Mesothelial cell of epicardium (in vitro differentiated cells): Measurements from ENCODE around the gene CFAP161. TPM values are rescaled to one million over a fixed set of nuclear protein-coding genes. Genes with fewer than 3 reads are reported as not detected.

ENCODE experiments used
- DNase-seq, 2 experiments: peaks; one replicate each; pipeline ENCODE4 v3.0.0; 2021; ENCODE audit warnings: low spot score in 2 of 2; ENCODE audit not compliant: unreplicated experiment in 2 of 2
- H3K27ac Mint-ChIP-seq: 2 replicates; pipeline ENCODE4 v1.8.0; 2021; ENCODE audit warnings: mixed read lengths
- H3K27me3 Mint-ChIP-seq: 2 replicates; pipeline ENCODE4 v1.8.0; 2021; ENCODE audit warnings: low read depth, mixed read lengths
- H3K36me3 Mint-ChIP-seq: 2 replicates; pipeline ENCODE4 v1.8.0; 2021; ENCODE audit warnings: mixed read lengths
- H3K4me1 Mint-ChIP-seq: 2 replicates; pipeline ENCODE4 v1.8.0; 2021; ENCODE audit warnings: mixed read lengths
- H3K4me3 Mint-ChIP-seq: 2 replicates; pipeline ENCODE4 v1.8.0; 2021; ENCODE audit warnings: mild to moderate bottlenecking, moderate library complexity, mixed read lengths
- H3K9me3 Mint-ChIP-seq: 2 replicates; pipeline ENCODE4 v1.8.0; 2021; ENCODE audit warnings: mixed read lengths
- total RNA-seq: library from RNA; stranded (reverse); gene quantifications from 3 replicates; pipeline ENCODE4 v1.2.1, GENCODE V29; 2021
- TF ChIP-seq, protein P1 (sequence below): fragments of 200-600 bp; sonication (generic); IDR thresholded peaks from one replicate; pipeline ENCODE4 v1.5.0; 2021; ENCODE audit warnings: antibody characterized with exemption; ENCODE audit not compliant: unreplicated experiment

CFAP161 gene
- total RNA-seq, 1 donor from 2014 or later, result not detected

DNA sequence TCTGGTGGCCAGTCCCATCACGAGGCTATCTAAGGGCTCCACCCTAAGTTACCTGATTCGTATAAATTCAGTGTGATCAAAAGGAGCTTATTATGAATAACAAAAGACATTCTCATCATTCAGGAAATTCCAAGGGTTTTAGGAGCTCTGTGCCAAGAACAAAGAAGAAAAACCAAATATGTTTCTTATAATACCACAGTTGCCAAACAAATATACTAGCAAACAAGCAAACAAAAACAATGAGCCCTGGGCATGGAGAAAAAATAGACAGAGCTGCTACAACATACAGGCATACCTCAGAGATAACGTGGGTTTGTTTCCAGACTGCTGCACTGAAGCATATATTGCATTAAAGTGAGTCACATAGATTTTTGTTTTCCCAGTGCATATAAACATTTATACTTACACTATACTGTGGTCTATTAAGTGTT, 20.2 kb upstream of the CFAP161 start:
- Mint-ChIP-seq H3K4me1 (no peaks in the 10 kb centered on the region), H3K9me3 (no peaks in the 10 kb centered on the region), H3K27me3 (peaks cover 49% of the 10 kb centered on the region), H3K36me3 (no peaks in the 10 kb centered on the region), H3K4me3 (no peak overlapping the region), H3K27ac (no peak overlapping the region)
- no peak for DNase-seq
- TF ChIP-seq, protein P1, sequence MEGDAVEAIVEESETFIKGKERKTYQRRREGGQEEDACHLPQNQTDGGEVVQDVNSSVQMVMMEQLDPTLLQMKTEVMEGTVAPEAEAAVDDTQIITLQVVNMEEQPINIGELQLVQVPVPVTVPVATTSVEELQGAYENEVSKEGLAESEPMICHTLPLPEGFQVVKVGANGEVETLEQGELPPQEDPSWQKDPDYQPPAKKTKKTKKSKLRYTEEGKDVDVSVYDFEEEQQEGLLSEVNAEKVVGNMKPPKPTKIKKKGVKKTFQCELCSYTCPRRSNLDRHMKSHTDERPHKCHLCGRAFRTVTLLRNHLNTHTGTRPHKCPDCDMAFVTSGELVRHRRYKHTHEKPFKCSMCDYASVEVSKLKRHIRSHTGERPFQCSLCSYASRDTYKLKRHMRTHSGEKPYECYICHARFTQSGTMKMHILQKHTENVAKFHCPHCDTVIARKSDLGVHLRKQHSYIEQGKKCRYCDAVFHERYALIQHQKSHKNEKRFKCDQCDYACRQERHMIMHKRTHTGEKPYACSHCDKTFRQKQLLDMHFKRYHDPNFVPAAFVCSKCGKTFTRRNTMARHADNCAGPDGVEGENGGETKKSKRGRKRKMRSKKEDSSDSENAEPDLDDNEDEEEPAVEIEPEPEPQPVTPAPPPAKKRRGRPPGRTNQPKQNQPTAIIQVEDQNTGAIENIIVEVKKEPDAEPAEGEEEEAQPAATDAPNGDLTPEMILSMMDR, result no peak

DNA sequence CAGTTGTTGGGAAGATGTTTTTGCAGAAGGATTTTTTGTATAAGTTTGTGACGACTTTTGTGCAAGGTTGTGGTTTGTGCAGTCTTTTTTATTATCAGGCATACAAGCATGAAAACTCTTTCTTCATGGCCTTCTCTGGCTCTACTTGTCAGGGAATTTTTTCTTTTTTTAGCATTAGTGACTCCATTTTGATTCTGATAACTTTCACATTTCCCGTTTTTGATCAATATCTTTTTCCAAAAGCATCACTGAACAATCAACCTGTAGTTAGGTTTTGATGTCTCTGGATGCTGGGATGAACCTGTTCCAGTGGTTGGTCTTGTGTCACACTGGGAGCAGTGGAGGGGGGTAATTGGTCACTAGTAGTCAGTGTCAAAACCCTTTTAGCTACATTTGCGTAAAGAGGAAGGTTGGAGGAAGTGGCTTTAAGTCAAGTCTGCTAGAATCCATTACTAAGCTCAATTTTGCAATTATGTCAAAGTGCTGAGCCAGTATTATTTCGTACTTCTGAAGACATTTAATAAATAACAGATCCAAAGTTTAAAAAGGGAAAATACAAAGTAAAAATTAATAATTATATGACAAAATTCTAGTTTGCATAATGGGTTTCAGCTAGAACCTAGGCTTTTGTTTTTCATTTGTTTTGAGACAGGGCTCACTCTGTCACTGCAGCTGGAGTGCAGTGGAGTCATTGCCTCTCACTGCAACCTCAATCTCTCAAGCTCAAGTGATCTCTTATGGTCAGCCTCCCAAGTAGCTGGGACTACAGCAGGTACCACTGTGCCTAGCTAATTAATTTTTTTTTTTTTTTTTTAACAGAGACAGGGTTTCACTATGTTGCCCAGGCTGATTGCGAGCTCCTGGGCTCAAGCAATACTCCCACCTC, 18.8 kb upstream of the CFAP161 start:
- H3K9me3 Mint-ChIP-seq, result peaks cover 4% of the 10 kb centered on the region
- DNase-seq, result no peak
- peaks cover 39% of the 10 kb centered on the region for H3K27me3 Mint-ChIP-seq
- H3K4me3 Mint-ChIP-seq, result no peak overlapping the region
- H3K27ac Mint-ChIP-seq, result no peak overlapping the region
- TF ChIP-seq, protein P1, result no peak
- H3K36me3 Mint-ChIP-seq, result no peaks in the 10 kb centered on the region
- no peaks in the 10 kb centered on the region for H3K4me1 Mint-ChIP-seq

DNA sequence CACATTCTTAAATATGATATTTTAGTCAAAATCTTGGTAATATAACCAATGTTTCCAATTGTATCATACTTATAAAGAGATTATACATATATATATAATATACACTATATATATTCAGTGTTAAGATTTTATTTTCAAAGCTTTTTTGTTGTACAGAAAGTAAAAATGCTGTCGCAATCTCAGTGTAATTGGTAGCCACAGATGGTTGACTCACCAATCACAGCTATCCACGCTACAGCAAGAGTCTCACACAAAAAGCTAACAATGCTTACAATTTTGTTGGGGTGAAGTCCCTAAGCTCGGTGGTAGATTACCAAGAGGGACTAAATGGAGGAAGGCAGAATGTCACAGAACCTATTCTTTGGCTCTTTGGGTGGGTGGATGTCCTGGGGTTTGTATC, 16.9 kb upstream of the CFAP161 start:
- H3K4me3 Mint-ChIP-seq, result no peak overlapping the region
- TF ChIP-seq, protein P1, result no peak
- H3K27me3 Mint-ChIP-seq, result peaks cover 31% of the 10 kb centered on the region
- no peaks in the 10 kb centered on the region for H3K36me3 Mint-ChIP-seq
- no peak overlapping the region for H3K27ac Mint-ChIP-seq
- no peak for DNase-seq
- no peaks in the 10 kb centered on the region for H3K4me1 Mint-ChIP-seq
- peaks cover 11% of the 10 kb centered on the region for H3K9me3 Mint-ChIP-seq

DNA sequence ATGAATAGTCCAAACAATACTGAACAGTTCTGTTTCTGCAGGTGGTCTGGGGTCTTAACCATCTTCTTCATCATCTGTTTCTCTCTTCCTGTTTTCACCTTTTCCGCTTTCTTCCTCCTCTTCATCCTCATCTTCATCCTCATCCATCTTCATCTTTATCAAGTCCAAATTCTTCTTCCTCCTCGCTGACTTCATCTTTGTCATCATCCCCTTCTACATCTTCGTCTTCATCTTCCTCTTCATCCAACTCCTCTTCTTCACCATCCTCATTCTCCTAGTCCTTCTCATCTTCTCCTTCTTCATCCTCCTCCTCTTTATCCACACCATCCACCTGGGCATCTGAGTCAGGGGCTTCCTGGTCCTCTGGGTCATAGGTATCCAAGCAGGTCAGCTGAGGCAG, 16.5 kb upstream of the CFAP161 start:
- Mint-ChIP-seq H3K36me3 (no peaks in the 10 kb centered on the region), H3K27me3 (peaks cover 30% of the 10 kb centered on the region), H3K27ac (no peak overlapping the region), H3K4me1 (no peaks in the 10 kb centered on the region), H3K9me3 (peaks cover 11% of the 10 kb centered on the region), H3K4me3 (no peak overlapping the region)
- TF ChIP-seq, protein P1, result no peak
- no peak for DNase-seq

DNA sequence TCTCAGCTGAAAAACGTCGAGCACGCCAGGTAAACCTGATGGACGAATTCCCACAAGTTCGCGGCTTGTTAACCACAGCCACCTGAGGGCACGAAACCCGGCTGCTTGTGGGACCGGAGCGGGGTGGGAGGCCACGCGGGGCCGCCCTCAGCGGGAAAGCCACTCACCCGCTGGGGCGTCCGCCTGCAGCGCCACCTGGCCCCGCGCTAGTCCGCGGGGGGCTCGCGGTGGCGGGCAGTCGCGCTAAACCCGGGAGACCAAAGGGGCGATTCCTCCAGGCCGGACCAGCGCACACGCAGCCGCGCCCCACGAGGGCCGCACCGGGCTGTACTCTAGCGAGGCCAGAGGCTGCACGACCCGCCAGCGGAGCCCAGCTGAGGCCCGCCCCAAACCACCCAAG, 15.7 kb upstream of the CFAP161 start:
- TF ChIP-seq, protein P1, result no peak
- Mint-ChIP-seq H3K36me3 (no peaks in the 10 kb centered on the region), H3K27me3 (peaks cover 38% of the 10 kb centered on the region), H3K4me3 (no peak overlapping the region), H3K4me1 (no peaks in the 10 kb centered on the region), H3K9me3 (peaks cover 18% of the 10 kb centered on the region), H3K27ac (no peak overlapping the region)
- DNase-seq, result no peak
